BLaER1 (cell line): ENCODE results near the gene AGAP3.

Experiments used
- H3K27ac ChIP-seq: shearing (Covaris generic); formaldehyde crosslinking; 2 replicates; pipeline ENCODE4 v1.8.1; 2022
- H3K27me3 ChIP-seq: shearing (Covaris generic); formaldehyde crosslinking; 2 replicates; pipeline ENCODE4 v1.8.1; 2022
- H3K36me3 ChIP-seq: shearing (Covaris generic); formaldehyde crosslinking; 2 replicates; pipeline ENCODE4 v1.8.1; 2022
- H3K4me1 ChIP-seq: shearing (Covaris generic); formaldehyde crosslinking; 2 replicates; pipeline ENCODE4 v1.8.1; 2022
- H3K4me2 ChIP-seq: shearing (Covaris generic); formaldehyde crosslinking; 2 replicates; pipeline ENCODE4 v1.8.1; 2022
- H3K4me3 ChIP-seq: shearing (Covaris generic); formaldehyde crosslinking; 2 replicates; pipeline ENCODE4 v1.8.1; 2022
- H3K9ac ChIP-seq: shearing (Covaris generic); formaldehyde crosslinking; 2 replicates; pipeline ENCODE4 v1.8.1; 2022
- H3K9me3 ChIP-seq: shearing (Covaris generic); formaldehyde crosslinking; 2 replicates; pipeline ENCODE4 v1.8.1; 2022
- H4K20me1 ChIP-seq: shearing (Covaris generic); formaldehyde crosslinking; 2 replicates; pipeline ENCODE4 v1.8.1; 2022
- Cebpa-rat ChIP-seq: shearing (Covaris generic); IDR thresholded peaks from 2 replicates; pipeline ENCODE4 v1.8.1; 2022

The AGAP3 gene

GRCh38 chr7:151086802-151087244 is 548 bp downstream of the AGAP3 start:
- H3K9me3 ChIP-seq, result no peaks in the 10 kb centered on the region
- H3K27me3 ChIP-seq, result peaks cover 53% of the 10 kb centered on the region
- no peak for TF ChIP-seq Cebpa-rat
- peak overlapping the region; percentile 83 for H3K9ac ChIP-seq
- H3K27ac ChIP-seq, result peak overlapping the region; percentile 74
- H3K4me3 ChIP-seq, result peak overlapping the region; percentile 74
- peaks cover 5% of the 10 kb centered on the region; the same call in 1 of the 2 replicates for H3K36me3 ChIP-seq
- H3K4me2 ChIP-seq, result peak overlapping the region; percentile 98
- peaks cover 72% of the 10 kb centered on the region for H3K4me1 ChIP-seq
- peaks cover 58% of the 10 kb centered on the region for H4K20me1 ChIP-seq

- Histone ChIP-seq H3K9ac (peak overlapping the region; percentile 83), H4K20me1 (peaks cover 58% of the 10 kb centered on the region)
Measured at GRCh38 chr7:151087245-151088018, 1.2 kb downstream of the AGAP3 start.

GRCh38 chr7:151088019-151088855 is 2.0 kb downstream of the AGAP3 start:
- H4K20me1 ChIP-seq, result peaks cover 63% of the 10 kb centered on the region
- H3K4me2 ChIP-seq, result peak overlapping the region; percentile 98
- H3K4me3 ChIP-seq, result peak overlapping the region; percentile 74
- TF ChIP-seq Cebpa-rat, result no peak
- peaks cover 53% of the 10 kb centered on the region for H3K27me3 ChIP-seq
- H3K9me3 ChIP-seq, result no peaks in the 10 kb centered on the region
- H3K27ac ChIP-seq, result peak overlapping the region; percentile 69
- peak overlapping the region; percentile 83 for H3K9ac ChIP-seq
- H3K4me1 ChIP-seq, result peaks cover 74% of the 10 kb centered on the region
- peaks cover 10% of the 10 kb centered on the region; the same call in 1 of the 2 replicates for H3K36me3 ChIP-seq

More at GRCh38 chr7:151087245-151088018, 1.2 kb downstream of the AGAP3 start:
- Histone ChIP-seq H3K9me3 (no peaks in the 10 kb centered on the region), H3K4me3 (peak overlapping the region; percentile 74), H3K27ac (peak overlapping the region; percentile 69), H3K27me3 (peaks cover 53% of the 10 kb centered on the region), H3K4me1 (peaks cover 72% of the 10 kb centered on the region), H3K4me2 (peak overlapping the region; percentile 98), H3K36me3 (peaks cover 10% of the 10 kb centered on the region; the same call in 1 of the 2 replicates)
- TF ChIP-seq Cebpa-rat, result no peak

- peaks cover 47% of the 10 kb centered on the region for H3K27me3 ChIP-seq
- H4K20me1 ChIP-seq, result peaks cover 72% of the 10 kb centered on the region
- peak overlapping the region; percentile 83 for H3K9ac ChIP-seq
- peak overlapping the region; percentile 98 for H3K4me2 ChIP-seq
- H3K4me1 ChIP-seq, result peaks cover 77% of the 10 kb centered on the region
- H3K36me3 ChIP-seq, result peaks cover 10% of the 10 kb centered on the region; the same call in 1 of the 2 replicates
- TF ChIP-seq Cebpa-rat, result no peak
- H3K9me3 ChIP-seq, result no peaks in the 10 kb centered on the region
- H3K4me3 ChIP-seq, result peak overlapping the region; percentile 74
- H3K27ac ChIP-seq, result peak overlapping the region; percentile 69
Measured at GRCh38 chr7:151088856-151089699, 2.8 kb downstream of the AGAP3 start.

- no peak overlapping the region for H3K4me3 ChIP-seq
- no peak for TF ChIP-seq Cebpa-rat
- H4K20me1 ChIP-seq, result peaks cover 82% of the 10 kb centered on the region
- peaks cover 10% of the 10 kb centered on the region; the same call in 1 of the 2 replicates for H3K36me3 ChIP-seq
- peak overlapping the region; percentile 98 for H3K4me2 ChIP-seq
- H3K27me3 ChIP-seq, result peaks cover 37% of the 10 kb centered on the region
- peaks cover 79% of the 10 kb centered on the region for H3K4me1 ChIP-seq
- peak overlapping the region; percentile 69; the same call in 1 of the 2 replicates for H3K27ac ChIP-seq
- no peak overlapping the region; the same call in 1 of the 2 replicates for H3K9ac ChIP-seq
- no peaks in the 10 kb centered on the region for H3K9me3 ChIP-seq
Measured at GRCh38 chr7:151089893-151090730, 3.8 kb downstream of the AGAP3 start.

- Histone ChIP-seq H3K9ac (no peak overlapping the region), H3K27ac (no peak overlapping the region)
- TF ChIP-seq Cebpa-rat, result no peak
Measured at GRCh38 chr7:151091003-151091402, 4.7 kb downstream of the AGAP3 start.

GRCh38 chr7:151091431-151091830 is 5.2 kb downstream of the AGAP3 start:
- no peak overlapping the region for H3K9ac ChIP-seq
- no peak overlapping the region for H3K4me2 ChIP-seq
- no peak for TF ChIP-seq Cebpa-rat
- no peaks in the 10 kb centered on the region for H3K9me3 ChIP-seq
- no peak overlapping the region for H3K27ac ChIP-seq
- peaks cover 95% of the 10 kb centered on the region for H4K20me1 ChIP-seq
- H3K36me3 ChIP-seq, result peaks cover 10% of the 10 kb centered on the region; the same call in 1 of the 2 replicates
- H3K27me3 ChIP-seq, result peaks cover 25% of the 10 kb centered on the region
- peaks cover 84% of the 10 kb centered on the region for H3K4me1 ChIP-seq
- no peak overlapping the region for H3K4me3 ChIP-seq

More at GRCh38 chr7:151091003-151091402, 4.7 kb downstream of the AGAP3 start:
- peaks cover 91% of the 10 kb centered on the region for H4K20me1 ChIP-seq
- no peak overlapping the region for H3K4me3 ChIP-seq
- peaks cover 10% of the 10 kb centered on the region; the same call in 1 of the 2 replicates for H3K36me3 ChIP-seq
- H3K4me2 ChIP-seq, result no peak overlapping the region
- peaks cover 28% of the 10 kb centered on the region for H3K27me3 ChIP-seq
- peaks cover 79% of the 10 kb centered on the region for H3K4me1 ChIP-seq
- no peaks in the 10 kb centered on the region for H3K9me3 ChIP-seq

GRCh38 chr7:151091988-151092387 is 5.7 kb downstream of the AGAP3 start:
- H3K36me3 ChIP-seq, result peaks cover 10% of the 10 kb centered on the region; the same call in 1 of the 2 replicates
- no peaks in the 10 kb centered on the region for H3K9me3 ChIP-seq
- no peak for TF ChIP-seq Cebpa-rat
- H3K4me1 ChIP-seq, result peaks cover 89% of the 10 kb centered on the region
- no peak overlapping the region for H3K4me2 ChIP-seq
- peaks cover 21% of the 10 kb centered on the region for H3K27me3 ChIP-seq
- H3K27ac ChIP-seq, result no peak overlapping the region
- H4K20me1 ChIP-seq, result peaks cover 100% of the 10 kb centered on the region
- no peak overlapping the region for H3K9ac ChIP-seq
- no peak overlapping the region for H3K4me3 ChIP-seq
